Small intestine (tissue), 7 donors: ENCODE measurements around the gene NUP214. TPM values are rescaled to one million over a fixed set of nuclear protein-coding genes. Genes with fewer than 3 reads are reported as not detected.

Experiments used
- DNase-seq, 2 donors: peaks; one replicate each; pipeline versions ENCODE4 v3.0.0 to v3.0.0-alpha.2; 2013
- FAIRE-seq: peaks from 2 replicates; lab custom pipeline; 2012; peaks lifted over from hg19 to GRCh38; lab: Jason Lieb, UNC
- H3K27ac ChIP-seq, 3 donors: one replicate each; pipeline ENCODE4 v1.5.1; 2013; ENCODE audit warnings: low read length in 2 of 3, mild to moderate bottlenecking in 2 of 3, control low read depth in 1 of 3, inconsistent platforms in 1 of 3, low read depth in 1 of 3, moderate library complexity in 1 of 3
- H3K27me3 ChIP-seq, 3 donors: one replicate each; pipeline ENCODE4 v1.6.1; 2013; ENCODE audit warnings: low read length in 3 of 3, inconsistent platforms in 1 of 3; ENCODE audit not compliant: control insufficient read depth in 3 of 3, insufficient read depth in 3 of 3
- H3K36me3 ChIP-seq, 3 donors: one replicate each; pipeline ENCODE4 v1.6.1; 2013; ENCODE audit warnings: low read length in 3 of 3, inconsistent platforms in 1 of 3, low read depth in 1 of 3, mild to moderate bottlenecking in 1 of 3, moderate library complexity in 1 of 3; ENCODE audit not compliant: control insufficient read depth in 3 of 3, insufficient read depth in 2 of 3
- H3K4me1 ChIP-seq, 3 donors: one replicate each; pipeline ENCODE4 v1.6.1; 2013; ENCODE audit warnings: low read length in 2 of 3, inconsistent platforms in 1 of 3, low read depth in 1 of 3, mild to moderate bottlenecking in 1 of 3, moderate library complexity in 1 of 3; ENCODE audit not compliant: control insufficient read depth in 3 of 3, insufficient read depth in 2 of 3
- H3K4me3 ChIP-seq, 3 donors: one replicate each; pipeline ENCODE4 v1.5.1; 2013; ENCODE audit warnings: low read length in 3 of 3, control low read depth in 1 of 3, inconsistent platforms in 1 of 3, low read depth in 1 of 3, mild to moderate bottlenecking in 1 of 3, moderate library complexity in 1 of 3
- H3K9me3 ChIP-seq, 2 donors: one replicate each; pipeline ENCODE4 v1.6.1; 2013; ENCODE audit warnings: low read depth in 1 of 2, low read length in 1 of 2; ENCODE audit not compliant: control insufficient read depth in 2 of 2, insufficient read depth in 1 of 2
- WGBS, 3 donors: extraction: QIAGEN DNeasy Blood & Tissue Kit; methylation state at CpG; one replicate each; pipeline ENCODE4 v1.1.7; 2013; 5-methylcytosine and 5-hydroxymethylcytosine counted together
- polyA plus RNA-seq, 4 donors: library from polyadenylated mRNA; stranded (reverse) in 3 of 4; unstranded in 1 of 4; fragments of 200-250 nt in 3 of 4; fragments of 120-200 nt in 1 of 4; gene quantifications; one replicate each; pipeline versions ENCODE4 v1.2.1 to v1.2.3, GENCODE V29; 2013
- donor health status: healthy with polysubstance abuse.
- donor health status: control.
- donor health status: control.
- donor health status: Bipolar disorder and iron deficiency.
- donor health status: healthy.

The NUP214 gene
- polyA plus RNA-seq, 4 donors: 16.7 to 49.7 (median 37.3) TPM

DNA sequence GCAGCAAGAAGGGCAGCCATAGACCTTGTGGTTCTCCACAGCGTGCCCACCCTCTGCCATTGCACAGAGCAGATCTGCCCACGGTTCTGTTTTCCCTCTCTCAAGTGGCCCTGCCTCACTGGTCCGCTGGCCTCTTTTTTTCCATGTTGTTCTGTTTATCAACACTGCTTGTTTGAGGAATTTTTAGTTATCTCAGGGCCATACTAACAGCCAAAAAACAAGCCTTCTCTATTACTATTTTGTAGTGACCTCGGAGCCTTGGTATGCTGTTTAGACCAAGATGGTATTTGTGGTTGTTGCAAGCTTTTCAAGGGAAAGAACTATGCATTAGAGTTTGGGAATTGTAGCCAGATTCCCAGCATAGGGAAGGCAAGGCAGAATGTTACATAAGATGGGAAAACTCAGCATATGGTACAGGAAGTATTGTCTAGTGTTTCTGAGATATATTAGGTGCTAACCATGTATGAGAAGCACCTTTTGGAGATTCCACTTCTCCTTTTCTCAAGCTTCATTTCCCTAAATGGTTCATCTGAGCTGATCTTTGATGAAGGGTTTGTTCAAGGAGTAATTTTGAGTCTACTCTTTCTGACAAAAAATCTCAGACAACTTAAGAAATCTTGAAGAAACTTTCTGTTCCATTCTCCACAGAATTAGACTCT, 54.3 kb downstream of the NUP214 start:
- H3K9me3 ChIP-seq: no peaks in the 10 kb centered on the region
- H3K4me1 ChIP-seq: no peaks in the 10 kb centered on the region
- no peak overlapping the region for H3K4me3 ChIP-seq
- 63 to 88% (median 76%) methylated on average over 4 of the region's 4 CpGs for WGBS, 3 donors
- FAIRE-seq (no peak), DNase-seq (no peak)
- H3K36me3 ChIP-seq: peaks cover 0 to 43% (median 12%) of the 10 kb centered on the region in 3 donors
- no peaks in the 10 kb centered on the region for H3K27me3 ChIP-seq
- no peak overlapping the region for H3K27ac ChIP-seq

DNA sequence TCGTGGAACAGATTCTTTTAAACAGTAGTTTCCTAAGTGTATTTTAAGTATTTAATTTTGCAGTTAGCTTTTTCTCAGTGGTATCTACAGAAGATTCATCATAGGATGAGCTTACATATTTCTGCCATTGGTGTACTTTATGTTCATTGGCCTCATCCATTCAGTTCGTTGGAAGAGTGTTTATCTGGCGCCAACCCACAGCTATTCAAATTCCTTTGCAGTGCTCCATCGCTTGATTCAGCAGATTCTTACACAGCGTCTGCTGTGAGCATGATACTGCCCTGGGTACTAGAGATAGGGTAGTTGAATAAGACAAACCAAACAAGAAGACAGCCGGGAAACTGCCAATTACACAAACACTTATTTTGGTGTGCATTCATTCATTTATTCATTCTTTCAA, 55.1 kb downstream of the NUP214 start:
- H3K27me3 ChIP-seq: no peaks in the 10 kb centered on the region
- H3K36me3 ChIP-seq: peaks cover 0 to 38% (median 8%) of the 10 kb centered on the region in 3 donors
- FAIRE-seq (no peak), DNase-seq (peak in 1 of 2 donors; percentile 11)
- H3K4me3 ChIP-seq: no peak overlapping the region
- no peak overlapping the region for H3K27ac ChIP-seq
- no peaks in the 10 kb centered on the region for H3K4me1 ChIP-seq
- H3K9me3 ChIP-seq: no peaks in the 10 kb centered on the region
- 73 to 88% (median 84%) methylated on average over 6 of the region's 6 CpGs for WGBS, 3 donors

DNA sequence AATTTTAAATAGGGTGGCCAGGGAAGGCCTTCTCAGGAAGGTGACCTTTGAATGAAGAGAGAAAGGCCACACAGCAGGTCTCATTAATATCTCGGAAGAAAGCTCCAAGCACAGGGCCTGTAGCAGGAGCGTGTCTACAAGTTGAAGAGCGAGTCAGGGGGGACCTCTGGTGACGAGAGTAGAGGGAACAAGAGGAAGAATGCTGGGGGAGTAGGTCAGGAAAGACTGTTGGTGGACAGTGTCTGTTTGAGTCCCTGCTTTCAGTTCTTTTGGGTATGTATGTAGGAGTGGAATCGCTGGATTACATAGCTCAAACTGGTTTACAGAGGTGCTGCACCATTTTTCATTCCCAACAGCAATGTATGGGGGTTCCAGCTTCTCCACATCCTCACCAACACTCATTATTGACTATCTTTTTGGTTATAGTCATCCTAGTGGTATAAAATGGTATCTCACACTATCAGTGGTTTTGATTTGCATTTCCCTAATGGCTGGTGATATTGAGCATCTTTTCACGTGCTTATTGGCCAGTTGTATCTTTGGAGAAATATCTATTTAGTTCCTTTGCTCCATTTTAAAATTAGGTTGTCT, 55.8 kb downstream of the NUP214 start:
- FAIRE-seq (no peak), DNase-seq (no peak)
- WGBS, 3 donors: 91 to 95% (median 95%) methylated on average over 6 of the region's 6 CpGs
- Histone ChIP-seq H3K27ac (no peak overlapping the region), H3K4me3 (no peak overlapping the region), H3K36me3 (peaks cover 0 to 34% (median 8%) of the 10 kb centered on the region in 3 donors), H3K9me3 (no peaks in the 10 kb centered on the region), H3K4me1 (no peaks in the 10 kb centered on the region), H3K27me3 (no peaks in the 10 kb centered on the region)

DNA sequence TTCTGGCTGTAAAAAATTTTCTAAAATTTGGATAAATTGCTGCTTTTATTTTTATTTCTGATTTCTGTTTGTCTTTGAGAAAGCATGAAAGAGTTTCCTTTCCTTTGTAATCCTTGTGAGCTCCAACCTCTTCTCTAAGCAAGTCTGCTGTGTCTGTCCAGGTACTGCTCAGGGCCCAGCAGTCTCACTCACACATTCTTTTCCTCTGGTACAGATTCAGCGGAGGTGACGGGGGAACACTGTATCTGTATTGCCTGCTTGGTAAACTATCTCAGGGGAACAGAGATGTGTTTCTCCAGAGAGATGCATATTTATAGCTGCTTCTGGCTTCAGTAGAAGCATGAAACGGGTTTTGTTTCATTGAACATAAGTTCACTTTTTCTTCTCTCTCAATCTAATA, 60.5 kb downstream of the NUP214 start:
- Histone ChIP-seq H3K9me3 (no peaks in the 10 kb centered on the region), H3K4me3 (no peak overlapping the region), H3K36me3 (peaks cover 8 to 23% (median 14%) of the 10 kb centered on the region in 3 donors), H3K4me1 (no peaks in the 10 kb centered on the region), H3K27me3 (no peaks in the 10 kb centered on the region), H3K27ac (no peak overlapping the region)
- WGBS, 3 donors: 92 to 99% (median 99%) methylated on average over 3 of the region's 3 CpGs
- DNase-seq: no peak
- FAIRE-seq: no peak

DNA sequence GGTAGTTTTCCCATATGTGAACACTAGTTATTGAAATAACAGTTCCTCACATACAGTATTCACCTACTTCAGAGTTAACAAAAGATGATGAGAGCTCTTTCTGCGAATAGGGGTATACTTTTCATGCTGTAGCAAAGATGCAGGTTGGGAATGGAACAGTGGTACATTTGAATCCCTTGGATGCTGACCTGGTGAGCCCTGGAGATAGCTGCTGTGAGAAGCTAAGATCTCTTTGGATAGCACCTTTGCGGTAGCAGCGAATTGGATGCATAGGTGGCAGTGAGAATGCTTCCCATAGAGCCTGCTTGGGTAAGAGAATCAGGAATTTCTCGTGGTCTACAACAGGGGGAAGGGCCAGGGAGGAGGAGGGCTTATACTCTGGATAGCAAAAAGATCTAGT, 61.2 kb downstream of the NUP214 start:
- DNase-seq (no peak), FAIRE-seq (no peak)
- Histone ChIP-seq H3K4me3 (no peak overlapping the region), H3K27ac (no peak overlapping the region), H3K36me3 (peaks cover 8 to 25% (median 14%) of the 10 kb centered on the region in 3 donors), H3K4me1 (no peaks in the 10 kb centered on the region), H3K27me3 (no peaks in the 10 kb centered on the region), H3K9me3 (no peaks in the 10 kb centered on the region)
- 92 to 97% (median 94%) methylated on average over 4 of the region's 4 CpGs for WGBS, 3 donors

DNA sequence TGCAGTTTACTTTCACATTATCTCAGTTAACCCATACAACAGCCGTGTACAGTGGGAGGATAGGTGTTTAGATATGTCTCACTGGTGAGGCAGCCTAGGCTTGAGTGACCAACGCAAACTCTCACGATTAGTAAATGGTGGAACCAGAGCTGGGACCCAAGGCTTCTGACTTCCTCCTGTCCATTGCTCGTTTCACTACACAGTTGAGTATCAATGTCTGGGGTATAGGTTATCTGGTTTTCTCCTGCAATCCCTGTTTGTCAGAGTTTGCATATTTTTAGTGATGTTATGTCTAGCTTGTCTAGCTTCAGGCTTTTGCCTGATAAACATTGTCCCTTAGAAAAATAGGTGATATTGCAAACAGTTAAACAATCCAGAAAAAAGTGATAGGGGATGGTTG, 62.6 kb downstream of the NUP214 start:
- 88 to 97% (median 88%) methylated on average over 4 of the region's 4 CpGs for WGBS, 3 donors
- no peaks in the 10 kb centered on the region for H3K4me1 ChIP-seq
- no peak overlapping the region for H3K4me3 ChIP-seq
- H3K27ac ChIP-seq: no peak overlapping the region
- FAIRE-seq: no peak
- peaks cover 8 to 28% (median 18%) of the 10 kb centered on the region in 3 donors for H3K36me3 ChIP-seq
- H3K27me3 ChIP-seq: no peaks in the 10 kb centered on the region
- no peaks in the 10 kb centered on the region for H3K9me3 ChIP-seq
- DNase-seq: no peak

DNA sequence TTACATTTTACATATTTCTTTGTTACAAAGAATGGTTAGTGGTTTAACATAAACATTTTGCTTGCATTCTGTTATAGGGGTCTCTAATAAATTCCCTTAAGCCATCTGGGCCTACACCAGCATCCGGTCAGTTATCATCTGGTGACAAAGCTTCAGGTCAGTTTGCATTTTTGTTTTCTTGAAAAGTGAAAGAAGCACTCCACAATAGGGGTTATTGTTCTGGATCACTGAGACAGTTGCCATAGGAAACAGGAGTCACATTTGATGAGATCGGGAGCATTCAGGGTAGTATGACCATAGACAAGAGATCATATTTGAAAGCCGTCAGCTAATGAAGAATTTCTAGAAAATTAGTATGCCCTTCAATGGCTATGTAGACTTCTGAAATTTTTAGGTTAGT, 63.6 kb downstream of the NUP214 start:
- Histone ChIP-seq H3K4me1 (no peaks in the 10 kb centered on the region), H3K27ac (no peak overlapping the region), H3K4me3 (no peak overlapping the region), H3K36me3 (peaks cover 8 to 30% (median 18%) of the 10 kb centered on the region in 3 donors), H3K27me3 (no peaks in the 10 kb centered on the region), H3K9me3 (no peaks in the 10 kb centered on the region)
- FAIRE-seq (no peak), DNase-seq (no peak)
- 90 to 98% (median 93%) methylated on average over 3 of the region's 3 CpGs for WGBS, 3 donors

DNA sequence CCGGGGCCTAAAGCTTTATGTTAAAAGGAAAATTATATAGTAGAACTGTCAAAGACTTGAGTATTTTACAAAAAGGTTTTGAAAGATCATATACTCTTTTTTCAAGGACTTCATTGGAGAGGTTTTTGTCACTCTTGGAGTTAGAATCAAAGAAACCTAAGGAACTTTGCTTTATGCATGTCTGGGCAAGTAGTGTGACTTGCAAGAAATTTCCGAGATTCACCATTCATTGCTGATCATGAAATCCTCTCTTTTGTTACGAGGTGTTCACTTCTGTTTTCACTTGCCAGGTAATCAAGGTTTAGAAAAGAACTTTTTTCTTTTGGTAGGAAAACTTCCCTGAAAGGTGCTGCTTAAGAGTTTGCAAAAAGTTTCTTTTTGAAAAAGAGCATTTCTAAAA, 64.8 kb downstream of the NUP214 start:
- no peaks in the 10 kb centered on the region for H3K4me1 ChIP-seq

More for the DNA sequence above, 64.8 kb downstream of the NUP214 start:
- Histone ChIP-seq H3K4me3 (no peak overlapping the region), H3K27me3 (no peaks in the 10 kb centered on the region), H3K9me3 (no peaks in the 10 kb centered on the region), H3K36me3 (peaks cover 8 to 36% (median 19%) of the 10 kb centered on the region in 3 donors), H3K27ac (no peak overlapping the region)
- 77 to 89% (median 81%) methylated on average over 3 of the region's 3 CpGs for WGBS, 3 donors
- no peak for DNase-seq
- no peak for FAIRE-seq
